ENCODE measurements around the gene PRKCI. TPM values are rescaled to one million over a fixed set of nuclear protein-coding genes. Genes with fewer than 3 reads are reported as not detected.

The PRKCI gene
- total RNA-seq (2012; rRNA removed) (53.4 and 84.2 TPM in 2 replicates), polyA plus RNA-seq (2012; rRNA removed) (21.0 and 28.7 TPM in 2 replicates), Bru-seq, nascent RNA (percentile 94 among the genes with signal in this experiment), BruChase-seq, experiment 1, labeled RNA remaining after a 6-hour chase (percentile 97 among the genes with signal in this experiment), BruChase-seq, experiment 2, labeled RNA remaining after a 2-hour chase (percentile 94 among the genes with signal in this experiment)
- polyA plus RNA-seq (2012; cell fraction: cytosol; rRNA removed), result 4.9 and 6.5 TPM in 2 replicates
- polyA plus RNA-seq (2012; cell fraction: nucleus; rRNA removed; ENCODE audit: low replicate concordance), result 6.0 and 33.5 TPM in 2 replicates
- long read RNA-seq, full-length matches to known transcripts, result 207 of 242 reads
- long read RNA-seq, partial matches to known transcripts, result 6 of 242 reads
- long read RNA-seq, other reads (novel, unspliced or antisense), result 29 of 242 reads

DNA sequence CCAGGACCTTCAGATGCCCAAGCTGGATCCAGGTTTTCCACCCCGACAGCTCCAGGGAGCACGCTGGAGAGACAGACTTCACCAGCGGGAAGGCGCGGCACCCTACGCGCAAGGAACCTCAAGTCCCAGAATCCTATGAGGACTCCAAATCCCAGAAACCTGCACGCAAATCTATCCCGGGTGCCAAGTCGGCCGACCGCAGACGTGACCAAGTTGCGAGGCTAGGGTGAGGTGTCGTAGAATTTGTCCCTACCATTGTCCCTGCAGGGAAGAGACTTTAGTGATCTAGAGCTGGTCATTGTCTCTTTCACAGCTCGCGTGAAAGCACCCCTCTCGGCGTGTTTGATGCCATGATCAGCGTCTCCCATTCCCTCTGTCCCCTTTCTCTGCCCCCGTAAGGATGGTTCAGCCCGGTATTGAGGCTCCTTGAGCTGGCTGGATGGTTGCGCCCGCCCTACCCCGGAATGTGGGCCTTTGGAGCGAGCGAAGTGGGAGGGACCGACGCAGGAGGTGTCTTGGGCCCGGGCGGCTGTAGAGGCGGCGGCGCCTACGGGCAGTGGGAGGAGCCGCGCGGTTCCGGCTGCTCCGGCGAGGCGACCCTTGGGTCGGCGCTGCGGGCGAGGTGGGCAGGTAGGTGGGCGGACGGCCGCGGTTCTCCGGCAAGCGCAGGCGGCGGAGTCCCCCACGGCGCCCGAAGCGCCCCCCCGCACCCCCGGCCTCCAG is at the start of gene PRKCI:
Gene PRKCI (plus strand): TSS at position 501 of the 723 bp plus-strand sequence. CDS start 246 bp downstream, outside the sequence.
- Histone ChIP-seq H3K4me2 (ENCODE audit: low read depth, low read length) (peak within 1 kb of the TSS; percentile 93), H3K9me1 (ENCODE audit: insufficient read depth, low read length) (no peaks in the 10 kb centered on the region), H4K5ac (ENCODE audit: low read depth, low read length) (peak within 1 kb of the TSS; percentile 99), H2BK15ac (ENCODE audit: low read depth, low read length) (peak within 1 kb of the TSS; percentile 93), H2AK9ac (replicated peaks; ENCODE audit: low read depth, low read length, poor library complexity) (peak within 1 kb of the TSS; percentile 95), H3K4ac (ENCODE audit: low read depth, low read length) (peak within 1 kb of the TSS; percentile 100), H2AFZ (replicated peaks; ENCODE audit: low read length, poor library complexity) (peak within 1 kb of the TSS; percentile 99), H2BK20ac (ENCODE audit: low read depth, low read length) (peak within 1 kb of the TSS; percentile 100), H3K23ac (ENCODE audit: low read depth, low read length) (peak within 1 kb of the TSS; percentile 100), H2BK120ac (ENCODE audit: low read depth, low read length) (peak within 1 kb of the TSS; percentile 100), H3K4me3 (ENCODE audit: insufficient read depth, low read depth, low read length) (peak within 1 kb of the TSS; percentile 100), H3K4me1 (ENCODE audit: control insufficient read depth, insufficient read depth, low read length) (peaks cover 10% of the 10 kb centered on the region), H2BK5ac (ENCODE audit: low read depth, low read length, poor library complexity, severe bottlenecking) (peak within 1 kb of the TSS; percentile 99), H3K9me3 (ENCODE audit: control insufficient read depth, insufficient read depth, low read length) (no peaks in the 10 kb centered on the region), H4K8ac (ENCODE audit: low read depth in 2 of 2, low read length in 2 of 2) (peak within 1 kb of the TSS; percentile 79 to 100), H3K18ac (ENCODE audit: low read depth, low read length) (peak within 1 kb of the TSS; percentile 100), H3K36me3 (ENCODE audit: control insufficient read depth, insufficient read depth, low read length) (no peaks in the 10 kb centered on the region), H4K91ac (ENCODE audit: insufficient read depth, low read depth, low read length) (peak within 1 kb of the TSS; percentile 99), H3K27ac (ENCODE audit: insufficient read depth, low read length) (peak within 1 kb of the TSS; percentile 98), H4K20me1 (ENCODE audit: insufficient read depth, low read length) (peaks cover 7% of the 10 kb centered on the region), H3K14ac (replicated peaks; ENCODE audit: low read depth, low read length) (peak within 1 kb of the TSS; percentile 100), H3K56ac (ENCODE audit: extremely low read depth, insufficient read depth, low read length) (peak within 1 kb of the TSS; percentile 100), H2AK5ac (ENCODE audit: low read depth, low read length) (peak within 1 kb of the TSS; percentile 46), H3K27me3 (ENCODE audit: control insufficient read depth, insufficient read depth, low read length) (no peaks in the 10 kb centered on the region), H3K79me1 (ENCODE audit: low read depth in 1 of 2, low read length in 2 of 2) (peaks cover 3 to 24% of the 10 kb centered on the region in 2 experiments; a peak in 3 of 4 replicates), H3K9ac (ENCODE audit: low read depth, low read length) (peak within 1 kb of the TSS; percentile 94)
- intact Hi-C loops (cut with micrococcal nuclease), result loop anchor here (2.0 kb wide), 1 partner anchor 33 kb away; no protein-coding TSS in a partner anchor
- BruUV-seq (replicated peaks), result no TSS peak
- POLR2A ChIA-PET (ENCODE audit: unreplicated experiment), result no interaction called here
- DNase-seq, result peak; percentile 96
- peak; percentile 96 for ATAC-seq (ENCODE audit: low read depth)
- WGBS, 2 experiments (ENCODE audit: extremely low coverage in 2 of 2, insufficient read length in 1 of 2), result 0% methylated on average over 2 of the region's 60 CpGs; no CpG with 5 or more reads in 1 of the 2 experiments
- in situ Hi-C loops (cut with MboI; ENCODE audit: low sequenced_read_pairs), result no loop called here
- CTCF ChIA-PET, result interaction anchor here (0.9 to 1.2 kb wide), 2 partner anchors 17 to 78 kb away, joined by 3 read pairs; no protein-coding TSS in a partner anchor
- dilution Hi-C loops (cut with HindIII; ENCODE audit: low sequenced_read_pairs, unreplicated experiment), result no loop called here
- TF ChIP-seq MAFK (IDR thresholded peaks at IDR 0.05; ENCODE audit: low read depth, low read length) (no peak), MXI1 (IDR thresholded peaks at IDR 0.05; ENCODE audit: borderline replicate concordance, low read depth, low read length) (0 out of 2 replicates have a peak, but pooled peaks have one; percentile 34), CHD1 (IDR thresholded peaks at IDR 0.05; ENCODE audit: low read depth, low read length) (peak; percentile 100; the same call in 1 of the 2 replicates), BHLHE40 (IDR thresholded peaks at IDR 0.05; ENCODE audit: low read depth, low read length) (peak; percentile 99), RCOR1 (IDR thresholded peaks at IDR 0.05; ENCODE audit: insufficient replicate concordance, low read length) (no peak), RAD21 (IDR thresholded peaks at IDR 0.05; ENCODE audit: low read length) (no peak), SMC3 (IDR thresholded peaks at IDR 0.05; ENCODE audit: low read depth, low read length) (no peak), MAZ (IDR thresholded peaks at IDR 0.05; ENCODE audit: borderline replicate concordance, low read depth, low read length) (peak; percentile 88), POLR2A (IDR thresholded peaks at IDR 0.05; ENCODE audit: low read depth, low read length) (0 out of 2 replicates have a peak, but pooled peaks have one; percentile 36)
- TF ChIP-seq, protein P1, sequence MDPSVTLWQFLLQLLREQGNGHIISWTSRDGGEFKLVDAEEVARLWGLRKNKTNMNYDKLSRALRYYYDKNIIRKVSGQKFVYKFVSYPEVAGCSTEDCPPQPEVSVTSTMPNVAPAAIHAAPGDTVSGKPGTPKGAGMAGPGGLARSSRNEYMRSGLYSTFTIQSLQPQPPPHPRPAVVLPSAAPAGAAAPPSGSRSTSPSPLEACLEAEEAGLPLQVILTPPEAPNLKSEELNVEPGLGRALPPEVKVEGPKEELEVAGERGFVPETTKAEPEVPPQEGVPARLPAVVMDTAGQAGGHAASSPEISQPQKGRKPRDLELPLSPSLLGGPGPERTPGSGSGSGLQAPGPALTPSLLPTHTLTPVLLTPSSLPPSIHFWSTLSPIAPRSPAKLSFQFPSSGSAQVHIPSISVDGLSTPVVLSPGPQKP (IDR thresholded peaks at IDR 0.05; ENCODE audit: borderline replicate concordance, low read depth, low read length), result no peak
- TF ChIP-seq, protein P2, sequence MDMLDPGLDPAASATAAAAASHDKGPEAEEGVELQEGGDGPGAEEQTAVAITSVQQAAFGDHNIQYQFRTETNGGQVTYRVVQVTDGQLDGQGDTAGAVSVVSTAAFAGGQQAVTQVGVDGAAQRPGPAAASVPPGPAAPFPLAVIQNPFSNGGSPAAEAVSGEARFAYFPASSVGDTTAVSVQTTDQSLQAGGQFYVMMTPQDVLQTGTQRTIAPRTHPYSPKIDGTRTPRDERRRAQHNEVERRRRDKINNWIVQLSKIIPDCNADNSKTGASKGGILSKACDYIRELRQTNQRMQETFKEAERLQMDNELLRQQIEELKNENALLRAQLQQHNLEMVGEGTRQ (IDR thresholded peaks at IDR 0.05; ENCODE audit: low read depth, low read length), result no peak
